ENCODE results near the gene DYSF.

The DYSF gene

DNA sequence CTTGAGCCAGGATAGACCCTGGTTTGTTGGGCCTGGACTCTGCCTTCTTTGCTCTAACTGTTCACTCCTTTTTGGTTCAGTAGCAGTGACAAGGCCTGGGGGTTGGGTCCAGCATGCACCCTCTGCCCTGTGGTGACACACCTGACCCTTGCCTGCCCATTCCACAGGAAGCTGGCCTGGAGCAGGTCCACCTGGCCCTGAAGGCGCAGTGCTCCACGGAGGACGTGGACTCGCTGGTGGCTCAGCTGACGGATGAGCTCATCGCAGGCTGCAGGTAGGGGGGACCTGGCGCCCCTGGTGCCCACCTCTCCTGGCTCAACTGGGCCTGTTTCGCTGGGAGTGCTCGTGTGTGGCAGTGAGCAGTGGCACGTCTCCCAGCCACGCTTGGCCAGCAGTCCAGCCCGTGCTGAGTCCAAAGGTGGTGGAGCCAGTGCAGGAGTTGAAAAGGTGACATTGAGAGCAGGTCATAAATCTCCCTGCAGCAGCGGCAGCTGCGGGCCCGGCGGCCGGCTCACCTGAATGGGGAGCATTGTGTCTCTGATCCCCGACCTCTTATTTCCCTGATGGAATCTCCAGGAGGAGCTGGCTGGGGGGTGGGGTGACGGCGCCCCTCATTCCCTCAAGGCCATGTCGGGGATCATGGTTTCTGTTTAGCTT, 102.6 kb downstream of the DYSF start:
- DNase-seq = no peak

DNA sequence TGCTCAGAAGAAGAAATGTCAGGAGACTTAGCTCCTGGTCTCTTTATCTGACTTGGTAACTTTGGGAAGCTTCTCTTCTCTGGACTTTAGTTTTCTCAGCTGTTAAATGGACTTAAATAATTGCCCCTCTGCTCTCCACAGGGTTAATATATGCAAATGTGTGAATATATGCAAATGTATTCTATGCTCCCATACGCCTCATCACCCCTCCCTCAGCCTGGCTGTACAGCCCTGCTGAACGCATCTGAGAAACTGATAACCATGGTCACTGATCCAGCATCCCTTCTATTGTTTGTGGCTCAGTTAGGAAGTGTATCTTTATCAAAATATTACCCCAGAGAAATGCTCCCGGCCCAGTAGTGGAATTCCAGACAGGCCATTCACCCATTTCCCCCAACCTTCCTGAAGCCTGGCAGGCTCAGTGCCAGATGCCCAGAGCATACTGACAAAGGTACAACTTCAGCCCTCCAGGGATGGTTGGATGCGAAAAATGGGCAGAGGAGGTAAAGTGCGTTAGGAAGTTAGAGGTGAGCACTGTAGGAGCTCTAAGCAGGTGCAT, 103.4 kb downstream of the DYSF start:
- no peak for DNase-seq

- no peak for DNase-seq
Observed at GRCh38 chr2:71557321-71557720, 104.0 kb downstream of the DYSF start.

DNA sequence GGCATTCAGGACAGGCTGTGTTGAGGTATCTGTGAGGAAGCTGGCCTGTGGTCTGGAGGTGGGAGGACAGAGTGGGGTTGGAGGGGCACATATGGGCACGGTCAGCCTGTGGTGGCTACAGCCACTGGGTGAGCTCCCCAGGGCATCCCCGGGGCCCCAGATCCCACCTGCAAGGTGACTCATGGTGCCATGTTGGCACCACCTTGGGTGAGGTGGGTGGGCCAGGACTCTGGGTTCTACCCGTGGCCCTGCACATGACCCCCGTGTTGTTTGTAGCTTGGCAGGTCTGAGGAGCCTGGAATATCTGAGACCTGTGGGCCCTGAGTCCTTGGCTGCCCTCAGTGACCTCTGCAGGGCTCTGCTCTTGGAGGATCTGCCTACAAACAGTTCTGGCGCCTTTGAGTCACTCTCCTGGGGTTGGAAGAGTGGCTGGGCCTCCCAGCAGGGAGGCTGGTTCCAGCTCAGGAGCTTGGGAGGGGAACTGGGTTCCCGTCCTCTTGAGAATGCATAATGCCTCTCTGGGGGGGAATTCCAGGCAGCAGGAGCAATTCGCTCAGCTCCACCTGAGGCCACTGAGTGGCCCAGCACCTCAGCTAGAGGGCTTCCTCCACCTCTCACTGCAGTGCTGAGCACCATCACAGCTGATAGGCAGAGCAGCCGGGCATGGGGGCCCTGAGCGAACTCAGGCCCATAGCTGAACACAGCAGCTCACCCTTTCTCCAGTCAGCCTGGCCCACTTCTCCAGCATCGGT, 105.1 kb downstream of the DYSF start:
- DNase-seq = no peak

DNA sequence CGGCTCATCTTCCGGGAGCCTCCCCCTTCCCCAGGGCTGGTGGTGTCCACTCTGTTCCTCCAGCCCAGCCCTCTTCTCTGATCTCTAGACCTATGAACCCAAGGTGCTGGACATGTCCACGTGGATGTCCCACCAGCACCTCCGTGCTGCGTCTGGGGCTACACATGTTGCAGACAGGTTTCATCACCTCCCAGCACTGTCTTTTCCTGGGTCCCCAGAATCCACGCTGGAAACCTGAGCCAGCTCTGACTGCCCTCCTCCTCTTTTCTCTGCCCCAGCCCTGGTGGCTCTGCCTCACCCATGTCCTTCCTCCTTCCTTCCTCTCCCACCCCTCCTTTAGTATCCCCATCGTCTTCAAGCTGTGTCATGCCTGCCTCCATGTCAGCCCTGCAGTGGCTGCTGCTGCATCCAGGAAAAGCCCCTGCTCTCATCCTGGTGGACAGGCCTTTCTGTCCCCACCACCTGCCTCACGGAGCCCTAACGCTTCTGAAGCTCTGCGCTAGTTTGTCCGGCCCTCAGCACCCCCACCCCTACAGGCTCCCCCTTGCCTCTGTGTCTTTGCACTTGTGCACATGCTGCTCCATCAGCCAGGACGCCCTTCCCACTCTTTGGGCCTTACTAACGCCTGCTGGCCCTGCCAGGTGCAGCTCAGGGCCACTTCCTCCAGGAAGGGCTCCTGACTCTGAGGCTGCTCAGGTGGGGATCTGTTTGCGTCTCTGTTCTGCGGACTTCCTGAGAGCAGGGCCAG, 105.9 kb downstream of the DYSF start:
- no peak for DNase-seq

GRCh38 chr2:71559828-71560637, 106.7 kb downstream of the DYSF start:
- no peak for DNase-seq

DNA sequence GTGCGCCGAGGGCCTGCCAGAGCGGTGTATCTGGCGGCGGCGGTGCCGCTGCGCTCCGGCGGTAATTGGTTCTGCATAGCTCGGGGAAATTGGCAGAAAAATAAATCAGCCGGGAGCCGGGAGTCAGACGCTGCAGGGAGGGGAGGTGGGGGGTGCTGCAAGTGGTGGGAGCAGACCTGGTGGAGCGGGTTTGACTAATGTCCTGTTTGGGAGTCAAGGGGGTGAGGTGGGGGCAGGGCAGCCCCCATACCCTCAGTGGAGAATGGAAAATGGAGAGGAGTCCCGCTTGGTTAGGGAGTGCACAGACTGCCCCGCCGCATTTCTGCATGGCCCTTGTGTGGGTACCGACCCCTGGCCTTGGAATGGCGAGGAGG, 107.3 kb downstream of the DYSF start:
- DNase-seq = no peak

DNA sequence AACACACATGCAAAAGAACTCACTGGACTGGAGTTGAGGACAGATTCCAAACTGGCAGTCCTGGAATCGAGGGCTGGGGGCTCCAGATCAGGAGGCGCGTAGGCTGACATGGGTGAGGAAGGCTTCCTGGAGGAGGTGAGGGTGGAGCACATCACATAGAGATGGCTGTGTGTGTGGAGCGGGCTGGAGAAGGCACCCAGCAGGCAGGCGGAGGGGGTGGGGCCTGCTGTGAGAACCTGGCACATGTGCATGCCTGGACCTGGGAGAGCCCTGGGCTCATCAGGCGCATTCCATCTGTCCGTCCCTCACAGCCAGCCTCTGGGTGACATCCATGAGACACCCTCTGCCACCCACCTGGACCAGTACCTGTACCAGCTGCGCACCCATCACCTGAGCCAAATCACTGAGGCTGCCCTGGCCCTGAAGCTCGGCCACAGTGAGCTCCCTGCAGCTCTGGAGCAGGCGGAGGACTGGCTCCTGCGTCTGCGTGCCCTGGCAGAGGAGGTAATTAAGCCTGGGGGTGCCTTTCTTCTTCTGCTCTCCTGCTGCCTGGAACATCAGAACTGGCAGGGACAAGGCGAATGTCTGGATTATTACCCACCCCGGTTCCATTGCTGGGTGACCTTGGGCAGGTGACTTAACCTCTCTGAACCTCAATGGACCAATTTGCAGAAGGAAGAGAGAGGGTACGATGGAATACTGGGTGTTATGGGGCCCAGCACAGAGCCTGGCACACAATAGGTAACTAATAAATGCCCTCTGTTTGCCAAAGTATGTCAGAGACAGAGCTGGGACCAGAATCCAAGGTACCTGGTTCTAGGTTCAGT, 108.3 kb downstream of the DYSF start:
- DNase-seq = no peak

- DNase-seq = no peak
Observed at GRCh38 chr2:71562518-71562917, 109.2 kb downstream of the DYSF start.

DNA sequence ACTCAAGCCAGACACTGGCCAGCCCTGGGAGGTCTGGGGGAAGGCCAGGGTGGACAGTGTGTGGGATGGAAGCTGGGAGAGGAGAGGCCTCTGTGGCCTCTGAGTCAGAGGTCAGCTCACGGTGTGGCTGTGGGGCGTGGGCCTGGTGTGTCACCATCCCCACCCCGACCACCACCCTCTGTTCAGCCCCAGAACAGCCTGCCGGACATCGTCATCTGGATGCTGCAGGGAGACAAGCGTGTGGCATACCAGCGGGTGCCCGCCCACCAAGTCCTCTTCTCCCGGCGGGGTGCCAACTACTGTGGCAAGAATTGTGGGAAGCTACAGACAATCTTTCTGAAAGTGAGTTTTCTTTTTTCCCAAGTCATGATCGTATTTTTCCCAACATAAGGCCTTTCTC, 110.5 kb downstream of the DYSF start:
- no peak for DNase-seq

DNA sequence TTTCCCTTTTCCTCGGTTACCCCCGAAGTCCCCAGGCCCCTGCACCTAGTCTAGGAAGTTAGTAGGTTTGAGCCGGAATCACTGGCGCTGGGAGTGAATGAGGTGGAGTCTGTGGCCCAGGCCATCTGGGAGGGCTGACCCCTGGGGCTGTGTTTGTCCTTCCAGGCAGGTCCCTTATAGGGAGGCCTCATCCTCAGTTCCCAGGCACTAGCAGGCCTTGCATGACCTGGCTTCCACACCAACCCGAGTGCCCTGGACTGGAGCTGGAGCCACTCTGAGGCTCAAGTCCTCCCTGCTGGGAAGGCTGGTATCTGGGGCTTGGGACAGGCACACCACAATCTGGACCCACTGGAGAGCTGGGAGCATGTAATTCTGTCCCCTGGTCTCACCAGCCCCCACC, 111.0 kb downstream of the DYSF start:
- DNase-seq = no peak

GRCh38 chr2:71564790-71565189, 111.4 kb downstream of the DYSF start:
- no peak for DNase-seq

DNA sequence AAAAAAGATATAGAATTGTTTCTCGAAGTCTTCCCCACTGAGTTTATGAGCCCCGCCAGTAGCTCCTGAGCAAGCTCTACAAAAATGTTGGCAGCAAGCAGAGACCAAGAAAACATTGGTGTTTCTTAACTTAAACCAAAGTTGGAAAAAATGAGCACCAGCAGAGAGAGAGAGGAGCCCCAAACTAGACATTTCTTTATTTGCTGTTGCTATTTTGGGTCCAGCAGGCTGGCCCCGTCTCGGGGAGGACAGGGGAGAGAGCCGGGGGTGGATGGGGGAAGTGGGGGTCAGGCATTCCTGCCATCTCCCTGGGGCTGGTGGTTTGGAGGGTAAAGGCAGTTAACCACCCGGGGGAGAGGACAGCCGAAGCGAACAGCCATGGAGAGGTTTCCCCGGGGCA, 113.0 kb downstream of the DYSF start:
- no peak for DNase-seq

DNA sequence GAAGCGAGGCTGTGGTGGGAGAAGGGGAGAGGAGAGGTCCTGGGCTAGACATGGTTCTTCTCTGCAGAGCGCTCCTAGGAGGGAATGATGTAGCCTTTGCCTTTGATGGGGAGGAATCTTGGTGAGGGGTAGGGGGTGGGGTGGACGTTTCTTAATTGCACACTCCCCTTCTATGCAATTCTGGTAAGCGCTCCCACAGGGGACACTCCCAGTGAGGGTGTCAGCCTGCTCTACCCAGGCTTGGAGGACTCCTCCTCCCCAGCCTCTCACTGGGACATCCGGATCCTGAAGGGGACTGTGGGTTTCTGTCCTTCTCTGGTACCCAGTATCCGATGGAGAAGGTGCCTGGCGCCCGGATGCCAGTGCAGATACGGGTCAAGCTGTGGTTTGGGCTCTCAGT, 114.3 kb downstream of the DYSF start:
- DNase-seq = no peak

- no peak for DNase-seq
Observed at GRCh38 chr2:71568103-71568502, 114.7 kb downstream of the DYSF start.

GRCh38 chr2:71570511-71570910, 117.2 kb downstream of the DYSF start:
- no peak for DNase-seq

DNA sequence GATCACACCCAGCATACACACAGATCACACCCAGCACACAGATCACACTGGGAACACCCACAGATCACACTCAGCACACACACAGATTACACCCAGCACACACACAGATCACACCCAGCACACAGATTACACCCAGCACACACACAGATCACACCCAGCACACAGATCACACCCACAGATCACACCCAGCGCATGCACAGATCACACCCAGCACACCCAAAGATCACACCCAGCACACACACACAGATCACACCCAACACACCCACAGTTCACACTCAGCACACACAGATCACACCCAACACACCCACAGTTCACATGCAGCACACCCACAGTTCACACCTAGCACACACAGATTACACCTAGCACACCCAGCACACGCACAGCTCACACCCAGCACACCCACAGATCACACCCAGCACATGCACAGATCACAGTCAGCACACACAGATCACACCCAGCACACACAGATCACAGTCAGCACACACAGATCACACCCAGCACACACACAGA, 117.6 kb downstream of the DYSF start:
- no peak for DNase-seq

GRCh38 chr2:71571945-71572344, 118.6 kb downstream of the DYSF start:
- no peak for DNase-seq

DNA sequence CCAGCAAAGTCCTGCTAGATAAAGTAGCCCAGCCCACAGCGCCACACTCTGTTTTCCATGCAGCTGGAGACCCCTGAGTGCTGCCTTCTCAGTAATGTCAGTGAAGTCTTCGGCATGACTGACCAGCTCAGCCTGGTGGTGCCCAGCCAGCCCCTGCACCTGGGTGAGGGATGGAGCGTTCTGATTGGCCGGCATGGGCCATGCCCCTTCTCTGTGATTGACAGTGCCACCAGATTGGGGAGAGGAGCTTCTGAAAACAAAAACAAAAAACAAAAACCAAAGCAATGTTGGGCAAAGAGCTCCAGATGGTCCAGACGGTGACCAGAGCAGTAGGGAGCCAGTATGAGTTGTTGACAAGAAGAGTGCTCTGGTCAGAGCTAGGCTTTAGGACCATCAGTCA, 122.6 kb downstream of the DYSF start:
- DNase-seq = no peak

DNA sequence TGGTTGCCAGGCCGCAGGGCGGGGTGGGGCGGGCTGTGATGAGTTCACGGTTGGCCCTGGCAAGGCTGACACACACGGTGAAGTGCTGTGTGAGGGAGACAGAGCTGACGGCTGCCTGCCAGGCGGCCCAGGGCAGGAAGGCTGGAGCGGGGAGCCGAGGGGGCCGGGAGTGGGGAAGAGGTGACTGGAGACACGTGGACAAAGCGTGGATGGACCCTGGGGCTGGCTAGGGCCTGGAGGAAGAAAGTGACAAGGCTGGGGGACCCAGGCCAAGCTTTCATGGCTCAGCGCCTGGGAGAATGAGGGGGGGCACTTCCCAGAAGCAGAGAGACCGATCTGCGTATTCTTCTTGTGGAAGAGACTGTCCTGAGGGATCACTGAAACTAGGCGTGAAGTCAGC, 123.2 kb downstream of the DYSF start:
- DNase-seq = no peak

GRCh38 chr2:71577209-71577608, 123.8 kb downstream of the DYSF start:
- DNase-seq = no peak

Data from NCI-H2171 (cell line).